Measurements from ENCODE around the gene MRPL54.

GRCh38 chr19:3771906-3772455 lies 9.5 kb downstream of the MRPL54 start, which contains the start of gene RAX2:
- TF ChIP-seq CTCF (IDR thresholded peaks at IDR 0.05; ENCODE audit: insufficient read depth, low read length) (no peak), REST (IDR thresholded peaks at IDR 0.05; ENCODE audit: insufficient replicate concordance, low read depth) (no peak), POLR2AphosphoS5 (IDR thresholded peaks at IDR 0.05; ENCODE audit: low read depth) (no peak)

Data from HL-60 (cell line).